Neural cell (in vitro differentiated cells): Measurements from ENCODE around the gene PBX4. TPM values are rescaled to one million over a fixed set of nuclear protein-coding genes. Genes with fewer than 3 reads are reported as not detected.

Experiments used
- H2AFZ ChIP-seq: fragments of 200-600, 300-800 bp; sonication (generic), shearing (Covaris generic); 2 replicates; pipeline ENCODE4 v1.6.0; 2014; ENCODE audit warnings: low read depth, mild to moderate bottlenecking, antibody characterized with exemption, low read length, moderate library complexity
- H3F3A ChIP-seq: fragments of 200-600 bp; shearing (Covaris generic); 2 replicates; pipeline ENCODE4 v1.6.1; 2016; ENCODE audit warnings: mild to moderate bottlenecking, moderate library complexity, mixed read lengths, antibody characterized with exemption, low read length; ENCODE audit not compliant: insufficient read depth, poor library complexity, severe bottlenecking
- H3K27ac ChIP-seq: fragments of 200-600, 300-800 bp; sonication (generic), shearing (Covaris generic); 2 replicates; pipeline ENCODE4 v1.5.1; 2014; ENCODE audit warnings: mild to moderate bottlenecking, low read length, moderate library complexity
- H3K27me3 ChIP-seq: fragments of 300-800, 200-600 bp; sonication (generic), shearing (Covaris generic); 2 replicates; pipeline ENCODE4 v1.6.0; 2014; ENCODE audit warnings: mild to moderate bottlenecking, low read depth, low read length, moderate library complexity; ENCODE audit not compliant: insufficient read depth
- H3K36me3 ChIP-seq: fragments of 300-800, 200-600 bp; sonication (generic), shearing (Covaris generic); 2 replicates; pipeline ENCODE4 v1.5.1; 2014; ENCODE audit warnings: mild to moderate bottlenecking, antibody characterized with exemption, low read length, moderate library complexity; ENCODE audit not compliant: insufficient read depth
- H3K4me2 ChIP-seq: fragments of 300-800, 200-600 bp; sonication (generic), shearing (Covaris generic); 2 replicates; pipeline ENCODE4 v1.6.0; 2014; ENCODE audit warnings: mild to moderate bottlenecking, low read length
- H3K4me3 ChIP-seq: fragments of 300-800, 200-600 bp; sonication (generic), shearing (Covaris generic); 2 replicates; pipeline ENCODE4 v1.5.1; 2014; ENCODE audit warnings: mild to moderate bottlenecking, low read length, moderate library complexity
- H3K79me2 ChIP-seq: fragments of 200-600 bp; shearing (Covaris generic); replicated peaks from 2 replicates; pipeline ENCODE4 v1.6.0; 2014; ENCODE audit warnings: mild to moderate bottlenecking, low read length, moderate library complexity; ENCODE audit not compliant: insufficient read depth
- H3K9ac ChIP-seq: fragments of 300-800, 200-600 bp; sonication (generic), shearing (Covaris generic); 2 replicates; pipeline ENCODE4 v1.6.1; 2016; ENCODE audit warnings: mild to moderate bottlenecking, low read length, mixed read lengths
- H3K9me2 ChIP-seq: fragments of 200-600 bp; shearing (Covaris generic); 2 replicates; pipeline ENCODE4 v1.6.1; 2016; ENCODE audit warnings: mild to moderate bottlenecking, low read length, mixed read lengths; ENCODE audit not compliant: insufficient read depth
- H3K9me3 ChIP-seq: fragments of 200-600, 300-800 bp; sonication (generic), shearing (Covaris generic); 2 replicates; pipeline ENCODE4 v1.6.1; 2016; ENCODE audit warnings: mild to moderate bottlenecking, mixed run types, low read length, moderate library complexity, mixed read lengths
- H4K20me1 ChIP-seq: fragments of 200-600 bp; shearing (Covaris generic); 2 replicates; pipeline ENCODE4 v1.6.1; 2016; ENCODE audit warnings: mild to moderate bottlenecking, mixed run types; ENCODE audit not compliant: insufficient read depth
- EP300 ChIP-seq: fragments of 450-650 bp; conservative IDR thresholded peaks from 2 replicates; pipeline ENCODE4 v1.6.1; 2014; ENCODE audit warnings: antibody characterized with exemption, mild to moderate bottlenecking, moderate library complexity; ENCODE audit not compliant: poor library complexity, severe bottlenecking
- EZH2 ChIP-seq: fragments of 200-600, 300-800 bp; shearing (Covaris generic), sonication (generic); IDR thresholded peaks from 2 replicates; pipeline ENCODE4 v1.6.1; 2014; ENCODE audit warnings: antibody characterized with exemption, low read length, borderline replicate concordance, mild to moderate bottlenecking; ENCODE audit not compliant: insufficient read depth, poor library complexity, severe bottlenecking
- MXI1 ChIP-seq: fragments of 450-650 bp; conservative IDR thresholded peaks from 2 replicates; pipeline ENCODE4 v1.6.1; 2014; ENCODE audit warnings: antibody characterized with exemption, mild to moderate bottlenecking; ENCODE audit not compliant: poor library complexity, severe bottlenecking
- POLR2AphosphoS5 ChIP-seq: IDR thresholded peaks from 2 replicates; pipeline ENCODE4 v1.6.1; 2012
- RAD21 ChIP-seq: fragments of 450-650 bp; conservative IDR thresholded peaks from 2 replicates; pipeline ENCODE4 v1.6.1; 2014; ENCODE audit warnings: antibody characterized with exemption, mild to moderate bottlenecking, moderate library complexity
- SMC3 ChIP-seq: fragments of 450-650 bp; conservative IDR thresholded peaks from 2 replicates; pipeline ENCODE4 v1.6.1; 2014; ENCODE audit warnings: antibody characterized with exemption, mild to moderate bottlenecking, moderate library complexity; ENCODE audit not compliant: poor library complexity
- TAF1 ChIP-seq: IDR thresholded peaks from 2 replicates; pipeline ENCODE4 v1.6.1; 2012; ENCODE audit warnings: low read depth
- polyA plus RNA-seq: library from polyadenylated mRNA; depleted of rRNA; stranded (reverse); fragments of >200 nt; gene quantifications from 2 replicates; pipeline ENCODE4 v1.2.3, GENCODE V29; 2014
- TF ChIP-seq, protein P1 (sequence below): IDR thresholded peaks from 2 replicates; pipeline ENCODE4 v1.6.1; 2012; ENCODE audit warnings: borderline replicate concordance
- TF ChIP-seq, protein P2 (sequence below): fragments of 450-650 bp; IDR thresholded peaks from 2 replicates; pipeline ENCODE4 v1.5.1; 2014; ENCODE audit warnings: antibody characterized with exemption, mild to moderate bottlenecking, moderate library complexity; ENCODE audit not compliant: poor library complexity, severe bottlenecking

PBX4 gene
- polyA plus RNA-seq, 1 donor from 2014 or later, result 7.5 TPM

DNA sequence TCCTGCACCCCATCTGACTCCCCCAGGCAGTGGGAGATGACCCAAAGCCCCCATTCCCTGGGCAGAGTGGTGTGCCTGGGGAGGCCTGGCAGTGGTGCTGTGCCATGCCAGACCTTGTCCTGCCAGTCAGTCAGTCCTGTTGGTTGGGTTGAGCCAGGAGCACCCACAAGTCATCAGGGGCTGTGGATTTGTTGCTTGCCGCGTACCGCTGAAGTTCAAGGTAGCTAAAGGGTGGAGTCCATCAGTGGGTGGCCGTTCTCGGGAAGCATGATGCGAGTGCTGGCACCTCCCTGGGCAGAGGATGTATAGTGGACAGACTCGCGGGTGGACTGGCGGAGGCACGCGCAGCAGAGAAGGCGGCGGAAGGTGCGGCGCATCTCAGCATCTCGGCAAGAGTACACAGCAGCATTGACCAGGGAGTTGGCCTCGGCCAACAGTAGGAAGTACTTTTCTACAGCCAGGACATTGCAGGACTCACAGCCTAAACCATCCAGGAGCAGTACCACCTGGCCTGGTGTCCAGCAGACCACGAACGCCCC, 5.6 kb upstream of the PBX4 start:
- H3K36me3 ChIP-seq, result peaks cover 5% of the 10 kb centered on the region
- H3K4me3 ChIP-seq, result no peak overlapping the region
- H3K9me2 ChIP-seq, result no peaks in the 10 kb centered on the region
- no peak overlapping the region for H3K9ac ChIP-seq
- H2AFZ ChIP-seq, result no peak overlapping the region
- H3K79me2 ChIP-seq, result no peaks in the 10 kb centered on the region
- no peak overlapping the region for H3K4me2 ChIP-seq
- no peak for TF ChIP-seq EZH2
- TF ChIP-seq SMC3, result no peak
- no peak for TF ChIP-seq POLR2AphosphoS5
- TF ChIP-seq, protein P1, sequence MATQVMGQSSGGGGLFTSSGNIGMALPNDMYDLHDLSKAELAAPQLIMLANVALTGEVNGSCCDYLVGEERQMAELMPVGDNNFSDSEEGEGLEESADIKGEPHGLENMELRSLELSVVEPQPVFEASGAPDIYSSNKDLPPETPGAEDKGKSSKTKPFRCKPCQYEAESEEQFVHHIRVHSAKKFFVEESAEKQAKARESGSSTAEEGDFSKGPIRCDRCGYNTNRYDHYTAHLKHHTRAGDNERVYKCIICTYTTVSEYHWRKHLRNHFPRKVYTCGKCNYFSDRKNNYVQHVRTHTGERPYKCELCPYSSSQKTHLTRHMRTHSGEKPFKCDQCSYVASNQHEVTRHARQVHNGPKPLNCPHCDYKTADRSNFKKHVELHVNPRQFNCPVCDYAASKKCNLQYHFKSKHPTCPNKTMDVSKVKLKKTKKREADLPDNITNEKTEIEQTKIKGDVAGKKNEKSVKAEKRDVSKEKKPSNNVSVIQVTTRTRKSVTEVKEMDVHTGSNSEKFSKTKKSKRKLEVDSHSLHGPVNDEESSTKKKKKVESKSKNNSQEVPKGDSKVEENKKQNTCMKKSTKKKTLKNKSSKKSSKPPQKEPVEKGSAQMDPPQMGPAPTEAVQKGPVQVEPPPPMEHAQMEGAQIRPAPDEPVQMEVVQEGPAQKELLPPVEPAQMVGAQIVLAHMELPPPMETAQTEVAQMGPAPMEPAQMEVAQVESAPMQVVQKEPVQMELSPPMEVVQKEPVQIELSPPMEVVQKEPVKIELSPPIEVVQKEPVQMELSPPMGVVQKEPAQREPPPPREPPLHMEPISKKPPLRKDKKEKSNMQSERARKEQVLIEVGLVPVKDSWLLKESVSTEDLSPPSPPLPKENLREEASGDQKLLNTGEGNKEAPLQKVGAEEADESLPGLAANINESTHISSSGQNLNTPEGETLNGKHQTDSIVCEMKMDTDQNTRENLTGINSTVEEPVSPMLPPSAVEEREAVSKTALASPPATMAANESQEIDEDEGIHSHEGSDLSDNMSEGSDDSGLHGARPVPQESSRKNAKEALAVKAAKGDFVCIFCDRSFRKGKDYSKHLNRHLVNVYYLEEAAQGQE, result no peak
- no peak for TF ChIP-seq RAD21
- TF ChIP-seq EP300, result no peak
- TF ChIP-seq TAF1, result no peak
- H4K20me1 ChIP-seq, result no peaks in the 10 kb centered on the region
- H3K27ac ChIP-seq, result no peak overlapping the region
- H3F3A ChIP-seq, result no peaks in the 10 kb centered on the region
- H3K9me3 ChIP-seq, result no peaks in the 10 kb centered on the region
- no peaks in the 10 kb centered on the region for H3K27me3 ChIP-seq

DNA sequence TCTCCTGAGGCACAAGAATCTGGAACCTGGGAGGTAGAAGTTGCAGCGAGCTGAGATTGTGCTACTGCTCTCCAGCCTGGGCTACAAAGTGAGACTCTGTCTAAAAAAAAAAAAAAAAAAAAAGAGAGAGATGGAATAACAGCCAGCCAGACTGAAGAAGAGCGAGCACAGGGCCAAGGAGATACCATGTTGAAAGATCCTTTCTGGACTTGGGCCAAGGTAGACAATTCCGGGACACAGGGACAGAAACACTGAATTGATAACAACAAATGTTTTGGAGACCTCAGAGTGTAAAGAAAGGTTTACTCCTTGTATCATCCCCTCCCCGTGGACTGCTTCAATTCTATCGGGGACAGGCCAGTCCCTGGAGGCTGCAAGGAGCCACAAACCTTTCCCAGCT, 4.9 kb upstream of the PBX4 start:
- TF ChIP-seq TAF1, result no peak
- no peak for TF ChIP-seq SMC3
- TF ChIP-seq EZH2, result no peak
- TF ChIP-seq, protein P2, sequence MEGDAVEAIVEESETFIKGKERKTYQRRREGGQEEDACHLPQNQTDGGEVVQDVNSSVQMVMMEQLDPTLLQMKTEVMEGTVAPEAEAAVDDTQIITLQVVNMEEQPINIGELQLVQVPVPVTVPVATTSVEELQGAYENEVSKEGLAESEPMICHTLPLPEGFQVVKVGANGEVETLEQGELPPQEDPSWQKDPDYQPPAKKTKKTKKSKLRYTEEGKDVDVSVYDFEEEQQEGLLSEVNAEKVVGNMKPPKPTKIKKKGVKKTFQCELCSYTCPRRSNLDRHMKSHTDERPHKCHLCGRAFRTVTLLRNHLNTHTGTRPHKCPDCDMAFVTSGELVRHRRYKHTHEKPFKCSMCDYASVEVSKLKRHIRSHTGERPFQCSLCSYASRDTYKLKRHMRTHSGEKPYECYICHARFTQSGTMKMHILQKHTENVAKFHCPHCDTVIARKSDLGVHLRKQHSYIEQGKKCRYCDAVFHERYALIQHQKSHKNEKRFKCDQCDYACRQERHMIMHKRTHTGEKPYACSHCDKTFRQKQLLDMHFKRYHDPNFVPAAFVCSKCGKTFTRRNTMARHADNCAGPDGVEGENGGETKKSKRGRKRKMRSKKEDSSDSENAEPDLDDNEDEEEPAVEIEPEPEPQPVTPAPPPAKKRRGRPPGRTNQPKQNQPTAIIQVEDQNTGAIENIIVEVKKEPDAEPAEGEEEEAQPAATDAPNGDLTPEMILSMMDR, result no peak
- no peak for TF ChIP-seq RAD21
- no peak for TF ChIP-seq MXI1
- no peak for TF ChIP-seq EP300
- TF ChIP-seq, protein P1, result no peak
- TF ChIP-seq POLR2AphosphoS5, result no peak
- Histone ChIP-seq H3K36me3 (peaks cover 5% of the 10 kb centered on the region), H3K9me3 (no peaks in the 10 kb centered on the region), H3F3A (no peaks in the 10 kb centered on the region), H3K79me2 (no peaks in the 10 kb centered on the region), H3K27ac (no peak overlapping the region), H3K4me2 (no peak overlapping the region), H3K9me2 (no peaks in the 10 kb centered on the region), H3K4me3 (no peak overlapping the region), H3K9ac (no peak overlapping the region), H2AFZ (no peak overlapping the region), H4K20me1 (no peaks in the 10 kb centered on the region), H3K27me3 (no peaks in the 10 kb centered on the region)
